KOPT-K1 (cell line): ENCODE results near the gene NLN.

ENCODE experiments used
- H3K27ac ChIP-seq: fragments of 200-600 bp; sonication (generic); 2 replicates; pipeline ENCODE4 v1.5.1; 2016; ENCODE audit warnings: antibody characterized with exemption, mild to moderate bottlenecking, low read depth, low read length; ENCODE audit not compliant: poor library complexity, severe bottlenecking
- H3K36me3 ChIP-seq: fragments of 200-600 bp; sonication (generic); 2 replicates; pipeline ENCODE4 v1.5.1; 2017; ENCODE audit warnings: antibody characterized with exemption, mild to moderate bottlenecking, low read length, moderate library complexity; ENCODE audit not compliant: insufficient read depth
- H3K9me3 ChIP-seq: fragments of 200-600 bp; sonication (generic); 2 replicates; pipeline ENCODE4 v1.5.1; 2017; ENCODE audit warnings: antibody characterized with exemption, low read length, mild to moderate bottlenecking; ENCODE audit not compliant: insufficient read depth, poor library complexity, severe bottlenecking

NLN gene

GRCh38 chr5:65819215-65819904, 97.4 kb downstream of the NLN start:
- no peak overlapping the region for H3K27ac ChIP-seq
- H3K9me3 ChIP-seq, result no peaks in the 10 kb centered on the region
- peaks cover 13% of the 10 kb centered on the region for H3K36me3 ChIP-seq

- Histone ChIP-seq H3K36me3 (peaks cover 13% of the 10 kb centered on the region), H3K27ac (no peak overlapping the region), H3K9me3 (no peaks in the 10 kb centered on the region)
Observed at GRCh38 chr5:65819905-65820240, 97.9 kb downstream of the NLN start.

DNA sequence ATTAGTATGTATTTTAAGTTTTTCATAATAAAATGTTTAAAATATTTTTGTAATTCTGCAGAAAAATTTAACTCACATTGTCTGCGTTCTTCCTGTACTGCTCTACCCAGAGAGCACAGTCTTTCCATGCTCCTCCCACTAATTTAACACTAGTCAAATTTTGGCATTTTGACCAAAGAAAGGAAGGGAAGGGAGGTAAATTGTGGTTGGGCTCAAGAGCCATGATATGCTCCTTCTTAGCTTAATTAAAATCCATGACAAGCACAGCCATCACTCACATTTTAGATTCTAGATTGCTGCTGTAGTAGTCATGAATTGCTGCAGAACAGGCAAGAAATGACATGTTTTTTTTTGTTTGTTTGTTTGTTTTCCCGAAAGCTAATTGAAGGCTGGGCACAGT, 98.4 kb downstream of the NLN start:
- H3K27ac ChIP-seq, result no peak overlapping the region
- H3K9me3 ChIP-seq, result no peaks in the 10 kb centered on the region
- H3K36me3 ChIP-seq, result peaks cover 8% of the 10 kb centered on the region

DNA sequence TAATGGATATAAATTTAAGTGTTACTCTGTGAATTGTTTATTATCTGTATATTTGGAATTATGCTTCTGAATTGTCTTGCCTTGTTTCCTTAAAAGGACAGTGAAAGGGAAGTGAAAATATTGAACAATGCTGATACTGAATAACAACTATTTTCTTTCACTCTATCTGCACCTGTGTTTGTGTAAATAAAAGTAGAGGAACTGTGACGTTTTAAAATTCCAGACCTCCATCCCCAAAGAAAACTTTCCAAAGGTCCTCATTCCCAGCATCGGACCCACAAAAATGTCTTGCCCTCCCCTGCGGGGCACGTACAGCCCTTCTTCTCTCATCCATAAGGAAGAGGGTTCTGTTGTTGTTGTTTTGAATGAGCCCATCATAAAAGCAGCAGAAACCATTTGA, 100.0 kb downstream of the NLN start:
- Histone ChIP-seq H3K36me3 (no peaks in the 10 kb centered on the region), H3K27ac (no peak overlapping the region), H3K9me3 (no peaks in the 10 kb centered on the region)

- Histone ChIP-seq H3K27ac (no peak overlapping the region), H3K9me3 (no peaks in the 10 kb centered on the region), H3K36me3 (no peaks in the 10 kb centered on the region)
Observed at GRCh38 chr5:65822710-65823109, 100.7 kb downstream of the NLN start.

- H3K36me3 ChIP-seq, result no peaks in the 10 kb centered on the region
- H3K9me3 ChIP-seq, result no peaks in the 10 kb centered on the region
- no peak overlapping the region for H3K27ac ChIP-seq
Observed at GRCh38 chr5:65823204-65823603, 101.2 kb downstream of the NLN start.

DNA sequence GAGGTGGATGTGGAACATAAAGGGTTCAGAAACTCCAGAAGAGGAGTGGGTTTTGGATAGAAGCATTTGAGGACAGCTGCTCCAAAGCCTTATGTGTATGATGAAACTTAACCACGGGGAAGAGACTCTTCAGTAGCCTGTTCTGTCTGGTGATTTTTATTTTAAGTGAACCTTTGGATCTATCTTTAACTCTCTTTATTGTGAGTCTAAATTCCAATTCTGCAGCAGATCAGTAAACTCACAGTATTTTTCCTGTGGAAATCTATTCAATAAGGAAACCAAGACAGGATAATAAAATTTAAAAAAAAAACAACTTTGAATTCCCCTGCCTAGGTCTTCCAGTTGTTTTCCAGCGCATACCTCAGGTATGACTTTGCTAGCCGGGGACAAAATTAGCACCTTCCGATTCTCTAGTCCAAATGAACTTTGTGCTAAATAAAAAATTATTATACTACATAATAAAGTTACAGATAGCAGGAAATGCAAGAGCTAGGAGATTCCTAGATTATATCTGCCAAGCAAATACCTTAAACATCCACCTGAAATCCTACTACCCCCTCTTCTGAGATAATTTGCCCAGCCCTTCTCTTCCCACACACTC, 101.9 kb downstream of the NLN start:
- H3K27ac ChIP-seq, result no peak overlapping the region
- H3K9me3 ChIP-seq, result no peaks in the 10 kb centered on the region
- no peaks in the 10 kb centered on the region for H3K36me3 ChIP-seq

DNA sequence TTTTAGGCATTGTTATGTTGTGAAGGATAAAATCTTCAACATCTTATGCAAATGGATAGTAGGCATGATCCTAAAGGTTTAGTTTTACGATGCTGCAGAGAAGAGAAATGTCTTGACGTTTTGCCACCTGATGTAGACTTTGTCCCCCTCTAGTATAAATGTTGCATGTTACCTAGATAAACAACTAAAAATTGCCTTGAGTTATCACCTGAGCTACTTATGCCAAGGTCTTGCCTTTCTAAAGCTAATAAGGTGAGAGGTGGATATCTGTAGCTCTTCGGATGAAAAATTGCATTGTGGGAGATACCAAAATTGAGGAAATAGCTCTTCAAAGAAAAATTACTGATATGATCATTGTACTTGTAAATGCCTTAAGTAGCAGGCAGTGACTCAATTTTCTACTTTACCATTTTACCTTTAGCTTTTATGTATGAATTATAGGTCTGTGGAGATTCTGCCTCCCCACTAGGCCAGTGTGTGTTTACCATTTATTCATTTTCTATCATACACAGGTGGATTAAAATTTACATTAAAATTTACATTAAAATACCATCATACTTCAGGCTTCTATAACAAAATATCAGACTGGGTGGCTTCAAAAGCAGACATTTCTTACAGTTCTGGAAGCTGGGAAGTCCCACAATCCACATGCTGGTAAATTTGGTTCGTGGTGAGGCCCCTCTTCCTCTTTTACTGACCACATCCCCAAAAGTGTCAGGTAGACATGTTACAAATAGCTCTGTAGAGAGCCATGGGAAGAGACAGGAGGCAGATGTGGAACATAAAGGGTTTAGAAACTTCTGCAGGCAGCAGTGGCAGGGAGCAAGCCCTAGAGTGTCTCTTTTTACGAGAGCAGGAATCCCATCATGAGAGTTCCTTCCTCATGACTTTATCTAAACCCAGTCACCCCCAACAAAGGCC, 103.7 kb downstream of the NLN start:
- Histone ChIP-seq H3K36me3 (no peaks in the 10 kb centered on the region), H3K9me3 (no peaks in the 10 kb centered on the region), H3K27ac (no peak overlapping the region)

DNA sequence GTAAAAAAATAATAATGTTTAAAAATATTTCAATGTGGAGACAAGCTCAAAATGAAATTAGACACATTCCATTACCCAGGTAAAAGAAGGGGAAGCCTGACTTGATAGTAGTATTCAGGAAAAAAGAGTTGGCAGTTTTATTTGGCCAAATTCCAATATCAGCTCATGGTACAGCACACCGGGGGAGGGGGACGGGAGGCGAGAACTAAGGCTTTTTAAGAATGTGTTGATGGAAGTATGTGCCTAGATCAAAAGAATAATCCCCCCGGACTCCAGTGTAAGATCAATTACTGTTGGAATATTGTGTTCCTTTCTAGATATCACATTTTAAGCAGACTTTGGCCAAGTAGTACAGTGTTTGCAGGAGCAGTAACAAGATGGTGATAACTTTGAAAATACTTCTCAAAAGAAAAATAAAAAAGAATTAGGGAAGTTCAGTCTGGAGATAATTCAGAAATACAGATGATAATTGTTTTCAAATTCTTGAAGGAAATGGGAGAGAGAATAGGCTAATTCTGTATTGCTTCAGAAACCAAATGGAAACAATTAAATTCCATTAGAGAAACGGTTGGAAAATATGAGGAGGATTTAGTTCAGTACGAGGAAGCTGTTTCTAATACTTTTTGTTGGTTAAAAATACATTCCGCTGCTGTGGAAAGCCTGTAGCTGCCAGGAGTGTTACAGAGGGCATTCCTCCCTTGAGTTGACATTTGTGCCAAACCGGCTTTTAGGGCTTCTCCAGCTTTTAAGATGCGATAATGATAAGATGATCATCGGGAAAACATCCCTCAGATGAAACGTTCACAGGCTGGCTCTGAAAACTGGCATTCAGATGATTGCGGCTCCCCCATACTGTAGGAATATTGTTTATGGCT, 106.3 kb downstream of the NLN start:
- Histone ChIP-seq H3K27ac (no peak overlapping the region), H3K36me3 (no peaks in the 10 kb centered on the region), H3K9me3 (no peaks in the 10 kb centered on the region)

GRCh38 chr5:65830856-65831255, 108.9 kb downstream of the NLN start:
- H3K27ac ChIP-seq, result no peak overlapping the region
- H3K9me3 ChIP-seq, result no peaks in the 10 kb centered on the region
- no peaks in the 10 kb centered on the region for H3K36me3 ChIP-seq

DNA sequence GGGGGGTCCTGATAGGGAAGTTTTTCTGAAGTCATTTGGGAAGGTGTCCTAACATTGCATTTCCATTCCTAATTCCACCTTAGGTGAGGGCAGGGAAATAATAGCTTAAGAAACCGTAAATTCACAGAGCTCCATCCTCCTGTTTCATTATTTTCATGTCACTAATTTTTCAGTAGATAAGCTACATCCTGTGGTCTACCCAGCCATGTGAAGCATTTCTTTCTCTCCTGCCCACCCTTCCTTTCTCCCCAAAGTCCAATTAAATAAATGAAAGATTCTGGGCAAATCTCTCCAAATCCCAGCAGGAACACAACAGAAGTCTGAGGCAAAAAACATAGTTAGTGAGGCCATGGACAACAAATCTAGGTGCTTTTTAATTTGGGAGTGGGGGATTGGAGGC, 109.3 kb downstream of the NLN start:
- H3K9me3 ChIP-seq, result no peaks in the 10 kb centered on the region
- H3K27ac ChIP-seq, result no peak overlapping the region
- no peaks in the 10 kb centered on the region for H3K36me3 ChIP-seq

DNA sequence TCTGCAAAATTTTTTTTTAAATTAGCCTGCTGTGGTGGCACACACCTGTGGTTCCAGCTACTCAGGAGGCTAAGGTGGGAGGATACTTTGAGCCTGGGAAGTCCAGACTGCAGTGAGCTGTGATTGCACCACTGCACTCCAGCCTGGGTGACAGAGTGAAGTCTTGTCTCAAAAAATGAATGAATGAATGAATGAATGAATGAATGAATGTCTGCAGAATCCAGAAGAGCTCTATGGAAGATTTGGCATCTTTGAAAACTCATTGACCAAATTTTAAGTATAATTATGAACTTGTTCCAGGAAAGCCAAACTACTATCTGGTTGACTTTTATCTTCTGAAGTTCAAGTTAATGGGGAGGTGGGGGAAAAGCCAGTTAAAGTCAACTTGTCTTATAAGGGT, 110.1 kb downstream of the NLN start:
- Histone ChIP-seq H3K27ac (no peak overlapping the region), H3K36me3 (no peaks in the 10 kb centered on the region), H3K9me3 (no peaks in the 10 kb centered on the region)

GRCh38 chr5:65832603-65833228, 110.7 kb downstream of the NLN start:
- no peaks in the 10 kb centered on the region for H3K9me3 ChIP-seq
- no peaks in the 10 kb centered on the region for H3K36me3 ChIP-seq
- no peak overlapping the region for H3K27ac ChIP-seq

- Histone ChIP-seq H3K36me3 (no peaks in the 10 kb centered on the region), H3K27ac (no peak overlapping the region), H3K9me3 (no peaks in the 10 kb centered on the region)
Observed at GRCh38 chr5:65833780-65834179, 111.8 kb downstream of the NLN start.
